H9 (cell line): Measurements from ENCODE around the gene SLC23A3. TPM values are rescaled to one million over a fixed set of nuclear protein-coding genes. Genes with fewer than 3 reads are reported as not detected.

ENCODE experiments used
- DNase-seq: peaks from one replicate; pipeline ENCODE4 v3.0.0-alpha.2; 2017
- H2AFZ ChIP-seq: one replicate; pipeline ENCODE4 v1.6.1; 2013; ENCODE audit warnings: mild to moderate bottlenecking, low read length, control low read depth, moderate library complexity
- H2AK5ac ChIP-seq: 2 replicates; pipeline ENCODE4 v1.6.1; 2013; ENCODE audit warnings: low read length, control low read depth, mixed read lengths; ENCODE audit not compliant: insufficient read length
- H2BK120ac ChIP-seq: one replicate; pipeline ENCODE4 v1.6.1; 2013; ENCODE audit warnings: low read depth, mild to moderate bottlenecking, low read length, control low read depth, inconsistent platforms; ENCODE audit not compliant: poor library complexity, severe bottlenecking
- H2BK12ac ChIP-seq: 2 replicates; pipeline ENCODE4 v1.6.1; 2013; ENCODE audit warnings: low read length, control low read depth, mixed read lengths, low read depth; ENCODE audit not compliant: insufficient read length
- H2BK15ac ChIP-seq: 2 replicates; pipeline ENCODE4 v1.6.1; 2013; ENCODE audit warnings: low read depth, low read length, control low read depth
- H2BK20ac ChIP-seq: one replicate; pipeline ENCODE4 v1.6.1; 2013; ENCODE audit warnings: low read depth, mild to moderate bottlenecking, low read length, control low read depth, inconsistent platforms; ENCODE audit not compliant: poor library complexity, severe bottlenecking
- H2BK5ac ChIP-seq: 2 replicates; pipeline ENCODE4 v1.6.1; 2013; ENCODE audit warnings: low read length, control low read depth, mixed read lengths; ENCODE audit not compliant: insufficient read length
- H3K14ac ChIP-seq: 2 replicates; pipeline ENCODE4 v1.6.1; 2013; ENCODE audit warnings: low read length, control low read depth; ENCODE audit not compliant: insufficient read depth
- H3K18ac ChIP-seq: 2 replicates; pipeline ENCODE4 v1.6.1; 2013; ENCODE audit warnings: low read depth, mild to moderate bottlenecking, mixed read lengths, low read length, control low read depth; ENCODE audit not compliant: insufficient read length
- H3K23ac ChIP-seq: 2 replicates; pipeline ENCODE4 v1.6.1; 2013; ENCODE audit warnings: low read length, control low read depth, mixed read lengths, low read depth; ENCODE audit not compliant: insufficient read length
- H3K23me2 ChIP-seq: 2 replicates; pipeline ENCODE4 v1.6.1; 2013; ENCODE audit warnings: low read depth, mild to moderate bottlenecking, mixed read lengths, low read length, control low read depth; ENCODE audit not compliant: insufficient read length, poor library complexity, severe bottlenecking
- H3K27ac ChIP-seq: 2 replicates; pipeline ENCODE4 v1.5.1; 2013; ENCODE audit warnings: low read length, control low read depth, mixed read lengths, low read depth; ENCODE audit not compliant: insufficient read length
- H3K27me3 ChIP-seq: 2 replicates; pipeline ENCODE4 v1.6.1; 2013; ENCODE audit warnings: low read length, control low read depth, inconsistent platforms; ENCODE audit not compliant: insufficient read depth
- H3K4ac ChIP-seq: 2 replicates; pipeline ENCODE4 v1.6.1; 2013; ENCODE audit warnings: low read depth, mild to moderate bottlenecking, control low read depth, inconsistent platforms, low read length, moderate library complexity
- H3K4me1 ChIP-seq: 2 replicates; pipeline ENCODE4 v1.6.1; 2013; ENCODE audit warnings: low read length, control low read depth, inconsistent platforms; ENCODE audit not compliant: insufficient read depth
- H3K4me2 ChIP-seq: 2 replicates; pipeline ENCODE4 v1.6.1; 2013; ENCODE audit warnings: low read length, control low read depth, mixed read lengths; ENCODE audit not compliant: insufficient read length, insufficient read depth
- H3K56ac ChIP-seq: 2 replicates; pipeline ENCODE4 v1.6.1; 2013; ENCODE audit warnings: low read depth, mild to moderate bottlenecking, mixed read lengths, low read length, control low read depth; ENCODE audit not compliant: insufficient read length
- H3K79me1 ChIP-seq: 2 replicates; pipeline ENCODE4 v1.6.1; 2013; ENCODE audit warnings: low read depth, mild to moderate bottlenecking, moderate library complexity, low read length, control low read depth, inconsistent platforms; ENCODE audit not compliant: insufficient read depth, poor library complexity, severe bottlenecking
- H3K79me2 ChIP-seq: 2 replicates; pipeline ENCODE4 v1.6.1; 2013; ENCODE audit warnings: low read length, control low read depth, inconsistent platforms; ENCODE audit not compliant: insufficient read depth
- H3K9ac ChIP-seq: 2 replicates; pipeline ENCODE4 v1.6.1; 2013; ENCODE audit warnings: low read length, control low read depth, mixed read lengths; ENCODE audit not compliant: insufficient read length; ENCODE audit errors: extremely low read depth
- H3K9me3 ChIP-seq: one replicate; pipeline ENCODE4 v1.6.1; 2013; ENCODE audit warnings: low read depth, low read length, inconsistent platforms; ENCODE audit not compliant: control insufficient read depth
- H3T11ph ChIP-seq: one replicate; pipeline ENCODE4 v1.6.1; 2013; ENCODE audit warnings: mild to moderate bottlenecking, low read length, control low read depth, inconsistent platforms
- H4K20me1 ChIP-seq: one replicate; pipeline ENCODE4 v1.6.1; 2013; ENCODE audit not compliant: control insufficient read depth, insufficient read length, insufficient read depth
- H4K5ac ChIP-seq: 2 replicates; pipeline ENCODE4 v1.6.1; 2013; ENCODE audit warnings: low read depth, mild to moderate bottlenecking, mixed read lengths, low read length, control low read depth; ENCODE audit not compliant: insufficient read length
- H4K8ac ChIP-seq: replicated peaks from 2 replicates; pipeline ENCODE4 v1.6.1; 2013; ENCODE audit warnings: low read length, control low read depth, mixed read lengths, low read depth; ENCODE audit not compliant: insufficient read length
- H4K91ac ChIP-seq: 2 replicates; pipeline ENCODE4 v1.6.1; 2013; ENCODE audit warnings: low read depth, mild to moderate bottlenecking, moderate library complexity, mixed read lengths, low read length, control low read depth; ENCODE audit not compliant: insufficient read length
- H3K27ac Mint-ChIP-seq, 3 experiments: 2 replicates in 2 of 3; 3 replicates in 1 of 3; pipeline ENCODE4 v1.8.0; 2020 to 2021; ENCODE audit warnings: mixed read lengths in 3 of 3, mild to moderate bottlenecking in 1 of 3, moderate library complexity in 1 of 3
- H3K27me3 Mint-ChIP-seq: 2 replicates; pipeline ENCODE4 v1.8.0; 2021; ENCODE audit warnings: low read depth, mild to moderate bottlenecking, moderate library complexity, mixed read lengths
- H3K36me3 Mint-ChIP-seq, 3 experiments: 2 replicates in 2 of 3; 3 replicates in 1 of 3; pipeline ENCODE4 v1.8.0; 2020 to 2021; ENCODE audit warnings: low read depth in 3 of 3, mixed read lengths in 3 of 3; ENCODE audit not compliant: insufficient read depth in 1 of 3
- H3K4me1 Mint-ChIP-seq, 2 experiments: 2 replicates each; pipeline ENCODE4 v1.8.0; 2020; ENCODE audit warnings: mixed read lengths in 2 of 2
- H3K4me3 Mint-ChIP-seq, 2 experiments: 2 replicates in 1 of 2; 3 replicates in 1 of 2; pipeline ENCODE4 v1.8.0; 2020 to 2021; ENCODE audit warnings: mild to moderate bottlenecking in 2 of 2, mixed read lengths in 2 of 2, moderate library complexity in 1 of 2
- H3K9me3 Mint-ChIP-seq, 2 experiments: 2 replicates in 1 of 2; 3 replicates in 1 of 2; pipeline ENCODE4 v1.8.0; 2020; ENCODE audit warnings: mild to moderate bottlenecking in 2 of 2, mixed read lengths in 2 of 2, moderate library complexity in 1 of 2
- WGBS: extraction: QIAGEN DNeasy Blood & Tissue Kit; methylation state at CpG from one replicate; pipeline ENCODE4 v1.1.7; 2013; ENCODE audit warnings: missing lambda C conversion rate, low lambda C conversion rate, mixed read lengths; ENCODE audit not compliant: insufficient read length; ENCODE audit errors: extremely low coverage; 5-methylcytosine and 5-hydroxymethylcytosine counted together
- total RNA-seq: library from RNA; stranded (reverse); gene quantifications from 2 replicates; pipeline ENCODE4 v1.2.1, GENCODE V29; 2021
- TF ChIP-seq, protein P1 (sequence below): fragments of 200-600 bp; sonication (generic); conservative IDR thresholded peaks from 3 replicates; pipeline ENCODE4 v1.8.0; 2021; ENCODE audit warnings: antibody characterized with exemption, mild to moderate bottlenecking

SLC23A3 gene
- total RNA-seq, 1 experiment from 2014 or later = 1.2 TPM

DNA sequence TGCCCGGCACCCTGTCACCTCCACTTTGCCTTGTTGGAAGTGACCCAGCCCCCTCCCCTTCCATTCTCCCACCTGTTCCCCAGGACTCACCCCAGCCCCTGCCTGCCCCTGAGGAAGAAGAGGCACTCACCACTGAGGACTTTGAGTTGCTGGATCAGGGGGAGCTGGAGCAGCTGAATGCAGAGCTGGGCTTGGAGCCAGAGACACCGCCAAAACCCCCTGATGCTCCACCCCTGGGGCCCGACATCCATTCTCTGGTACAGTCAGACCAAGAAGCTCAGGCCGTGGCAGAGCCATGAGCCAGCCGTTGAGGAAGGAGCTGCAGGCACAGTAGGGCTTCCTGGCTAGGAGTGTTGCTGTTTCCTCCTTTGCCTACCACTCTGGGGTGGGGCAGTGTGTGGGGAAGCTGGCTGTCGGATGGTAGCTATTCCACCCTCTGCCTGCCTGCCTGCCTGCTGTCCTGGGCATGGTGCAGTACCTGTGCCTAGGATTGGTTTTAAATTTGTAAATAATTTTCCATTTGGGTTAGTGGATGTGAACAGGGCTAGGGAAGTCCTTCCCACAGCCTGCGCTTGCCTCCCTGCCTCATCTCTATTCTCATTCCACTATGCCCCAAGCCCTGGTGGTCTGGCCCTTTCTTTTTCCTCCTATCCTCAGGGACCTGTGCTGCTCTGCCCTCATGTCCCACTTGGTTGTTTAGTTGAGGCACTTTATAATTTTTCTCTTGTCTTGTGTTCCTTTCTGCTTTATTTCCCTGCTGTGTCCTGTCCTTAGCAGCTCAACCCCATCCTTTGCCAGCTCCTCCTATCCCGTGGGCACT, 12.7 kb upstream of the SLC23A3 start:
- TF ChIP-seq, protein P1, sequence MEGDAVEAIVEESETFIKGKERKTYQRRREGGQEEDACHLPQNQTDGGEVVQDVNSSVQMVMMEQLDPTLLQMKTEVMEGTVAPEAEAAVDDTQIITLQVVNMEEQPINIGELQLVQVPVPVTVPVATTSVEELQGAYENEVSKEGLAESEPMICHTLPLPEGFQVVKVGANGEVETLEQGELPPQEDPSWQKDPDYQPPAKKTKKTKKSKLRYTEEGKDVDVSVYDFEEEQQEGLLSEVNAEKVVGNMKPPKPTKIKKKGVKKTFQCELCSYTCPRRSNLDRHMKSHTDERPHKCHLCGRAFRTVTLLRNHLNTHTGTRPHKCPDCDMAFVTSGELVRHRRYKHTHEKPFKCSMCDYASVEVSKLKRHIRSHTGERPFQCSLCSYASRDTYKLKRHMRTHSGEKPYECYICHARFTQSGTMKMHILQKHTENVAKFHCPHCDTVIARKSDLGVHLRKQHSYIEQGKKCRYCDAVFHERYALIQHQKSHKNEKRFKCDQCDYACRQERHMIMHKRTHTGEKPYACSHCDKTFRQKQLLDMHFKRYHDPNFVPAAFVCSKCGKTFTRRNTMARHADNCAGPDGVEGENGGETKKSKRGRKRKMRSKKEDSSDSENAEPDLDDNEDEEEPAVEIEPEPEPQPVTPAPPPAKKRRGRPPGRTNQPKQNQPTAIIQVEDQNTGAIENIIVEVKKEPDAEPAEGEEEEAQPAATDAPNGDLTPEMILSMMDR = no peak
- H3K56ac ChIP-seq = no peak overlapping the region
- no peak overlapping the region for H3K18ac ChIP-seq
- H3K4me1 ChIP-seq = 0 out of 2 replicates have a peak, but pooled peaks cover 3% of the 10 kb centered on the region
- no peak overlapping the region for H3K14ac ChIP-seq
- H3T11ph ChIP-seq = no peak overlapping the region
- H2BK120ac ChIP-seq = no peak overlapping the region
- H2BK15ac ChIP-seq = no peak overlapping the region
- no peaks in the 10 kb centered on the region for H3K79me2 ChIP-seq
- no peaks in the 10 kb centered on the region; the same call in 1 of the 2 replicates for H3K27me3 Mint-ChIP-seq
- H3K9me3 Mint-ChIP-seq = no peaks in the 10 kb centered on the region; a peak in 2 of 5 replicates
- no peak overlapping the region for H2BK5ac ChIP-seq
- no peak overlapping the region for H4K91ac ChIP-seq
- H4K8ac ChIP-seq = no peak overlapping the region
- H3K23ac ChIP-seq = no peak overlapping the region
- peaks cover 7% of the 10 kb centered on the region for H3K23me2 ChIP-seq
- H2BK12ac ChIP-seq = no peak overlapping the region
- H3K27me3 ChIP-seq = no peaks in the 10 kb centered on the region
- no peaks in the 10 kb centered on the region for H4K20me1 ChIP-seq
- H3K79me1 ChIP-seq = peaks cover 3% of the 10 kb centered on the region
- no peak overlapping the region for H2BK20ac ChIP-seq
- H3K4ac ChIP-seq = no peak overlapping the region
- no peaks in the 10 kb centered on the region for H3K9me3 ChIP-seq
- no peak for DNase-seq
- WGBS = no CpG with 5 or more reads among the region's 8 CpGs
- H3K27ac Mint-ChIP-seq = no peak overlapping the region
- H3K4me3 Mint-ChIP-seq = no peak overlapping the region
- peaks cover 16 to 45% (median 34%) of the 10 kb centered on the region in 3 experiments for H3K36me3 Mint-ChIP-seq
- H3K4me1 Mint-ChIP-seq = peaks cover 9 to 10% of the 10 kb centered on the region in 2 experiments
- no peak overlapping the region for H2AFZ ChIP-seq
- no peak overlapping the region for H4K5ac ChIP-seq
- no peak overlapping the region for H2AK5ac ChIP-seq
- H3K9ac ChIP-seq = no peak overlapping the region
- H3K4me2 ChIP-seq = no peak overlapping the region
- no peak overlapping the region for H3K27ac ChIP-seq
